ENCODE results near the gene SLC7A10.

- TF ChIP-seq REST (IDR thresholded peaks at IDR 0.05; ENCODE audit: borderline replicate concordance) (no peak), EP300 (conservative IDR thresholded peaks at IDR 0.05; ENCODE audit: poor library complexity, severe bottlenecking) (no peak), RAD21 (conservative IDR thresholded peaks at IDR 0.05) (no peak), SMC3 (conservative IDR thresholded peaks at IDR 0.05; ENCODE audit: poor library complexity) (no peak)
- TF ChIP-seq, protein P1, sequence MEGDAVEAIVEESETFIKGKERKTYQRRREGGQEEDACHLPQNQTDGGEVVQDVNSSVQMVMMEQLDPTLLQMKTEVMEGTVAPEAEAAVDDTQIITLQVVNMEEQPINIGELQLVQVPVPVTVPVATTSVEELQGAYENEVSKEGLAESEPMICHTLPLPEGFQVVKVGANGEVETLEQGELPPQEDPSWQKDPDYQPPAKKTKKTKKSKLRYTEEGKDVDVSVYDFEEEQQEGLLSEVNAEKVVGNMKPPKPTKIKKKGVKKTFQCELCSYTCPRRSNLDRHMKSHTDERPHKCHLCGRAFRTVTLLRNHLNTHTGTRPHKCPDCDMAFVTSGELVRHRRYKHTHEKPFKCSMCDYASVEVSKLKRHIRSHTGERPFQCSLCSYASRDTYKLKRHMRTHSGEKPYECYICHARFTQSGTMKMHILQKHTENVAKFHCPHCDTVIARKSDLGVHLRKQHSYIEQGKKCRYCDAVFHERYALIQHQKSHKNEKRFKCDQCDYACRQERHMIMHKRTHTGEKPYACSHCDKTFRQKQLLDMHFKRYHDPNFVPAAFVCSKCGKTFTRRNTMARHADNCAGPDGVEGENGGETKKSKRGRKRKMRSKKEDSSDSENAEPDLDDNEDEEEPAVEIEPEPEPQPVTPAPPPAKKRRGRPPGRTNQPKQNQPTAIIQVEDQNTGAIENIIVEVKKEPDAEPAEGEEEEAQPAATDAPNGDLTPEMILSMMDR (IDR thresholded peaks at IDR 0.05; ENCODE audit: poor library complexity, severe bottlenecking), result no peak
Observed at GRCh38 chr19:33196446-33197193, 29.0 kb downstream of the SLC7A10 start.

Data from neural cell (in vitro differentiated cells).